Measurements from ENCODE around the gene ZNF132. TPM values are rescaled to one million over a fixed set of nuclear protein-coding genes. Genes with fewer than 3 reads are reported as not detected.

Gene ZNF132
- polyA plus RNA-seq, 1 experiment, result 2.7 TPM

- ChIA-PET CTCF (no interaction called here), POLR2A (no interaction called here)
- no peak overlapping the region for H3K4me3 ChIP-seq (ENCODE audit: low read depth, low read length)
- no peak for TF ChIP-seq CTCF (IDR thresholded peaks at IDR 0.05; ENCODE audit: insufficient read depth, low read depth, low read length)
- H3K27me3 ChIP-seq (ENCODE audit: control insufficient read depth, insufficient read depth, low read length), result no peaks in the 10 kb centered on the region
- DNase-seq (ENCODE audit: low read depth), result no peak
- peaks cover 2% of the 10 kb centered on the region for H3K36me3 ChIP-seq (ENCODE audit: control insufficient read depth, insufficient read depth, low read length)
Observed at GRCh38 chr19:58399903-58400302, 40.0 kb downstream of the ZNF132 start.

GRCh38 chr19:58398545-58398944, 41.4 kb downstream of the ZNF132 start:
- POLR2A ChIA-PET, result no interaction called here
- no peak for TF ChIP-seq CTCF (IDR thresholded peaks at IDR 0.05; ENCODE audit: insufficient read depth, low read depth, low read length)
- Histone ChIP-seq H3K36me3 (ENCODE audit: control insufficient read depth, insufficient read depth, low read length) (peaks cover 9% of the 10 kb centered on the region), H3K4me3 (ENCODE audit: low read depth, low read length) (no peak overlapping the region), H3K27me3 (ENCODE audit: control insufficient read depth, insufficient read depth, low read length) (no peaks in the 10 kb centered on the region)
- DNase-seq (ENCODE audit: low read depth), result no peak
- CTCF ChIA-PET, result no interaction called here

GRCh38 chr19:58398087-58398486, 41.9 kb downstream of the ZNF132 start:
- no peak for DNase-seq (ENCODE audit: low read depth)
- H3K4me3 ChIP-seq (ENCODE audit: low read depth, low read length), result no peak overlapping the region
- peaks cover 12% of the 10 kb centered on the region for H3K36me3 ChIP-seq (ENCODE audit: control insufficient read depth, insufficient read depth, low read length)
- CTCF ChIA-PET, result no interaction called here
- H3K27me3 ChIP-seq (ENCODE audit: control insufficient read depth, insufficient read depth, low read length), result no peaks in the 10 kb centered on the region
- TF ChIP-seq CTCF (IDR thresholded peaks at IDR 0.05; ENCODE audit: insufficient read depth, low read depth, low read length), result no peak
- POLR2A ChIA-PET, result no interaction called here

GRCh38 chr19:58397533-58398037, 42.4 kb downstream of the ZNF132 start:
- H3K27me3 ChIP-seq (ENCODE audit: control insufficient read depth, insufficient read depth, low read length), result no peaks in the 10 kb centered on the region
- TF ChIP-seq CTCF (IDR thresholded peaks at IDR 0.05; ENCODE audit: insufficient read depth, low read depth, low read length), result no peak
- CTCF ChIA-PET, result no interaction called here
- peaks cover 16% of the 10 kb centered on the region for H3K36me3 ChIP-seq (ENCODE audit: control insufficient read depth, insufficient read depth, low read length)
- DNase-seq (ENCODE audit: low read depth), result no peak
- POLR2A ChIA-PET, result no interaction called here
- no peak overlapping the region for H3K4me3 ChIP-seq (ENCODE audit: low read depth, low read length)

- ChIA-PET POLR2A (no interaction called here), CTCF (no interaction called here)
- Histone ChIP-seq H3K4me3 (ENCODE audit: low read depth, low read length) (no peak overlapping the region), H3K36me3 (ENCODE audit: control insufficient read depth, insufficient read depth, low read length) (peaks cover 16% of the 10 kb centered on the region), H3K27me3 (ENCODE audit: control insufficient read depth, insufficient read depth, low read length) (no peaks in the 10 kb centered on the region)
- no peak for DNase-seq (ENCODE audit: low read depth)
- no peak for TF ChIP-seq CTCF (IDR thresholded peaks at IDR 0.05; ENCODE audit: insufficient read depth, low read depth, low read length)
Observed at GRCh38 chr19:58396691-58397532, 43.0 kb downstream of the ZNF132 start.

All from BJ (cell line).